ENCODE data around the gene ANKIB1. TPM values are rescaled to one million over a fixed set of nuclear protein-coding genes. Genes with fewer than 3 reads are reported as not detected.
"Not testable (repeated sequence)": the region's sequence is repeated elsewhere in the genome, so short reads cannot be mapped to it uniquely, and the experiment has no call there.

Gene ANKIB1
- polyA plus RNA-seq, 1 donor, result 38.2 TPM

GRCh38 chr7:92442720-92443119 lies 196.9 kb downstream of the ANKIB1 start:
- not testable (repeated sequence) for H3K4me3 ChIP-seq (ENCODE audit: low read length); H3K27me3 ChIP-seq (ENCODE audit: control insufficient read depth, insufficient read depth, low read length); H3K9me3 ChIP-seq (ENCODE audit: control insufficient read depth, low read depth, low read length); H3K4me1 ChIP-seq (ENCODE audit: control insufficient read depth, insufficient read depth, low read length); H3K27ac ChIP-seq (ENCODE audit: low read length); H3K36me3 ChIP-seq (ENCODE audit: control insufficient read depth, insufficient read depth, low read length); DNase-seq
- WGBS (ENCODE audit: insufficient coverage, low lambda C conversion rate), result no CpG with 5 or more reads among the region's 2 CpGs

GRCh38 chr7:92446869-92447344 lies 201.1 kb downstream of the ANKIB1 start:
- WGBS (ENCODE audit: insufficient coverage, low lambda C conversion rate), result no CpG with 5 or more reads among the region's 21 CpGs
- H3K4me3 ChIP-seq (ENCODE audit: low read length), result peak overlapping the region; percentile 82
- DNase-seq, result no peak
- no peaks in the 10 kb centered on the region for H3K9me3 ChIP-seq (ENCODE audit: control insufficient read depth, low read depth, low read length)
- no peaks in the 10 kb centered on the region for H3K27me3 ChIP-seq (ENCODE audit: control insufficient read depth, insufficient read depth, low read length)
- H3K27ac ChIP-seq (ENCODE audit: low read length), result peak overlapping the region; percentile 97
- peaks cover 21% of the 10 kb centered on the region for H3K36me3 ChIP-seq (ENCODE audit: control insufficient read depth, insufficient read depth, low read length)
- peaks cover 10% of the 10 kb centered on the region for H3K4me1 ChIP-seq (ENCODE audit: control insufficient read depth, insufficient read depth, low read length)

DNA sequence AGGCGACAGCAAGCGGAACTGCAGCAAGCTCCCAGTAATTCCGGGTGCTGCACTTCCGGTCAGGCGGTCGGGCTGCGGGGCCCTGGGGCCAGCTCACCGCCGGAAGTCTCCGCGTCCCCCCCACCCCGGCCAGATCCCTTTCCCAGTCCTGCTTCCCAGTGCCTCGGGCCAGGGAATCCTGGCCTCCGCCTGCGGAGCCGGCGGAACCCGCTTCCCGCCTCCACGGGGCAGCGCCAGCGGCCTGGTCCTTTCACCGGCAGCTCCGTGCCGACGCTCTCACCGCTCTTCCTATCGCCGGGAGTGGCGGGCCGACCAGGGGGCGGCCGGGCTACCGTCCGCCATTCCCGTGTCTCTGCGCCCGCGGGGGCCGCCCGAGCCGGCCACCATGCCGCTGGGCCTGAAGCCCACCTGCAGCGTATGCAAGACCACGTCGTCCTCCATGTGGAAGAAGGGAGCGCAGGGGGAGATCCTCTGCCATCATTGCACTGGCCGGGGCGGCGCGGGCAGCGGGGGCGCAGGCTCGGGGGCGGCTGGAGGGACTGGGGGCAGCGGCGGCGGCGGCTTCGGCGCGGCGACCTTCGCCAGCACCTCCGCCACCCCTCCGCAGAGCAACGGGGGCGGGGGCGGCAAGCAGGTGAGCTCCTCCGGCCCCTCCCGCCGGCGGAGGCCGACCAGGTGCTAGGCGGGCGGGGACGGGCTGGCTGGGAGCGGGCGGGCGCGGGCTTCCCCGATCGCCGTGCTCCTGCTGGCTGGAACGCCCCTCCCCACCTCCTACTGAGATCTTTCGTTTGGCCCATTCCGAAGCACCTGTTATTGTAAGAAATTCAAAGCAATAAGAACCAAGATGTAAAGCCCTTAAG lies 201.8 kb downstream of the ANKIB1 start, which contains the start of gene GATAD1:
GATAD1 (plus strand) TSS at position 138 of the 860 bp plus-strand sequence; CDS start at position 386, 248 bp downstream.
- Histone ChIP-seq H3K36me3 (ENCODE audit: control insufficient read depth, insufficient read depth, low read length) (peaks cover 27% of the 10 kb centered on the region), H3K9me3 (ENCODE audit: control insufficient read depth, low read depth, low read length) (no peaks in the 10 kb centered on the region), H3K4me1 (ENCODE audit: control insufficient read depth, insufficient read depth, low read length) (peaks cover 10% of the 10 kb centered on the region), H3K27me3 (ENCODE audit: control insufficient read depth, insufficient read depth, low read length) (no peaks in the 10 kb centered on the region), H3K27ac (ENCODE audit: low read length) (peak within 1 kb of the TSS; percentile 97), H3K4me3 (ENCODE audit: low read length) (peak within 1 kb of the TSS; percentile 82)
- no CpG with 5 or more reads among the region's 87 CpGs for WGBS (ENCODE audit: insufficient coverage, low lambda C conversion rate)
- DNase-seq, result peak; percentile 89 to 92

DNA sequence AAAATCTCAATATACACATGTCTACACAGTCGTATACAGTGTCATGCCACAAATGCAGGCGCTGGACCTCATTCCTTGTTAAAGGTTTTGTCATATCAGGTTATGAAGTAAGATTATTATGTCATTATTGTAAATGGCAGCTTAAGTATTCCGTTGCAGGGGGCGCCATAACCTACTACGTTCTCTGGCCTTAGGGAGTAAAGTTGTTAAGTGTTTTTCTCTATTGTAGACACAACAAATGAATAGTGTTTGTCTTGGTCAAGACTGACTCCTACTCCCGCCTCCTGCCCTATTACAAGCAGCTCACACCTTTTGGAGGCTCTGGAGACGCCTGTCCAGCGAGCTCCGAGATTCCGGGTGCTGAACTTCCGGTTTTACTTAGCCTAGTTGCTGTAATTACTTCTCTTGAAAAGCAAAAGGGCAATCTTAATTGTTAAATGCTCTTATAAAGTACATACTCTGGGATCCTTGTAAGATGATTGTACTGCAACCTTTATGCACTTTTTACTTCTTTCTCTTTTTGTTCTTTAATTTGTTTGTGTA lies 202.5 kb downstream of the ANKIB1 start:
- no peaks in the 10 kb centered on the region for H3K27me3 ChIP-seq (ENCODE audit: control insufficient read depth, insufficient read depth, low read length)
- H3K4me1 ChIP-seq (ENCODE audit: control insufficient read depth, insufficient read depth, low read length), result peaks cover 10% of the 10 kb centered on the region
- peak overlapping the region; percentile 97 for H3K27ac ChIP-seq (ENCODE audit: low read length)
- 0% methylated on average over 3 of the region's 11 CpGs for WGBS (ENCODE audit: insufficient coverage, low lambda C conversion rate)
- H3K36me3 ChIP-seq (ENCODE audit: control insufficient read depth, insufficient read depth, low read length), result peaks cover 34% of the 10 kb centered on the region
- H3K9me3 ChIP-seq (ENCODE audit: control insufficient read depth, low read depth, low read length), result no peaks in the 10 kb centered on the region
- DNase-seq, result peak; percentile 29 to 87
- peak overlapping the region; percentile 82 for H3K4me3 ChIP-seq (ENCODE audit: low read length)

Other genes starting within 250 kb of the ANKIB1 start
- 109 TPM for gene CYP51A1, start 111.5 kb upstream of the ANKIB1 start, polyA plus RNA-seq
- 0.19 TPM for gene LRRD1, start 66.8 kb upstream of the ANKIB1 start, polyA plus RNA-seq
- gene KRIT1, start 60 bp upstream of the ANKIB1 start, polyA plus RNA-seq, result 51.8 TPM
- gene GATAD1, start 201.5 kb downstream of the ANKIB1 start, polyA plus RNA-seq, result 77.0 TPM
- 0.76 TPM for gene ERVW-1, start 232.0 kb downstream of the ANKIB1 start, polyA plus RNA-seq